ENCODE results near the gene ACTR3C. TPM values are rescaled to one million over a fixed set of nuclear protein-coding genes. Genes with fewer than 3 reads are reported as not detected.
A peak's percentile ranks its signal among the peaks of the same experiment; 100 is the strongest.

Gene ACTR3C
- total RNA-seq, 4 donors from 2014 or later: 5.5 to 12.3 (median 9.4) TPM

- intact Hi-C loops (cut with DNase I; ENCODE audit: low total_unique reads): no loop called here
- TF ChIP-seq POLR2A (IDR thresholded peaks at IDR 0.05): no peak
- no peak for TF ChIP-seq CTCF (IDR thresholded peaks at IDR 0.05)
- H3K4me3 ChIP-seq (ENCODE audit: low read depth, poor library complexity, severe bottlenecking): no peak overlapping the region
- no peak for DNase-seq (ENCODE audit: low spot score in 2 of 2)
These were observed 21.0 kb upstream of the ACTR3C start for GRCh38 chr7:150344299-150344698.

GRCh38 chr7:150343225-150343624 lies 19.9 kb upstream of the ACTR3C start:
- TF ChIP-seq CTCF (IDR thresholded peaks at IDR 0.05): no peak
- no peak for TF ChIP-seq POLR2A (IDR thresholded peaks at IDR 0.05)
- DNase-seq (ENCODE audit: low spot score in 2 of 2): no peak
- H3K4me3 ChIP-seq (ENCODE audit: low read depth, poor library complexity, severe bottlenecking): no peak overlapping the region
- intact Hi-C loops (cut with DNase I; ENCODE audit: low total_unique reads): no loop called here
- WGBS, 2 donors: 77 to 79% methylated on average over 2 of the region's 2 CpGs

- H3K4me3 ChIP-seq (ENCODE audit: low read depth, poor library complexity, severe bottlenecking): no peak overlapping the region
- no peak for TF ChIP-seq CTCF (IDR thresholded peaks at IDR 0.05)
- TF ChIP-seq POLR2A (IDR thresholded peaks at IDR 0.05): no peak
- 83 to 88% methylated on average over 9 of the region's 9 CpGs for WGBS, 2 donors
- no peak for DNase-seq (ENCODE audit: low spot score in 2 of 2)
- intact Hi-C loops (cut with DNase I; ENCODE audit: low total_unique reads): no loop called here
These were observed 18.7 kb upstream of the ACTR3C start for GRCh38 chr7:150342121-150342408.

GRCh38 chr7:150341263-150342120 lies 18.1 kb upstream of the ACTR3C start, which contains the start of gene RARRES2:
TSS of gene RARRES2 (minus strand) at chr7:150341629. CDS start at chr7:150340609, 1,020 bp downstream.
- peak within 1 kb of the TSS; percentile 0 for H3K4me3 ChIP-seq (ENCODE audit: low read depth, poor library complexity, severe bottlenecking)
- DNase-seq (ENCODE audit: low spot score in 2 of 2): peak in 1 of 2 donors; percentile 90
- intact Hi-C loops (cut with DNase I; ENCODE audit: low total_unique reads): no loop called here
- TF ChIP-seq CTCF (IDR thresholded peaks at IDR 0.05) (no peak), POLR2A (IDR thresholded peaks at IDR 0.05) (no peak)
- 6 to 19% methylated on average over 32 to 49 of the region's 49 CpGs for WGBS, 2 donors

- no peak for DNase-seq (ENCODE audit: low spot score in 2 of 2)
- H3K4me3 ChIP-seq (ENCODE audit: low read depth, poor library complexity, severe bottlenecking): peak overlapping the region; percentile 0
- intact Hi-C loops (cut with DNase I; ENCODE audit: low total_unique reads): no loop called here
- WGBS, 2 donors: 3 to 7% methylated on average over 29 of the region's 29 CpGs
- TF ChIP-seq POLR2A (IDR thresholded peaks at IDR 0.05): no peak
- no peak for TF ChIP-seq CTCF (IDR thresholded peaks at IDR 0.05)
These were observed 17.5 kb upstream of the ACTR3C start for GRCh38 chr7:150340875-150341262.
